Ecto neural progenitor cell (in vitro differentiated cells): Measurements from ENCODE around the gene ZFHX3.

Experiments used
- DNase-seq: peaks from one replicate; pipeline ENCODE4 v3.0.0-alpha.2; 2018; ENCODE audit warnings: low spot score

ZFHX3 gene

GRCh38 chr16:72847187-72848027 is 200.5 kb downstream of the ZFHX3 start:
- DNase-seq = no peak

- DNase-seq = no peak
Observed at GRCh38 chr16:72846594-72846993, 201.3 kb downstream of the ZFHX3 start.

GRCh38 chr16:72845322-72846020 is 202.5 kb downstream of the ZFHX3 start:
- no peak for DNase-seq

GRCh38 chr16:72844225-72844920 is 203.6 kb downstream of the ZFHX3 start:
- no peak for DNase-seq

GRCh38 chr16:72841506-72841905 is 206.4 kb downstream of the ZFHX3 start:
- no peak for DNase-seq

- no peak for DNase-seq
Observed at GRCh38 chr16:72840631-72841381, 207.1 kb downstream of the ZFHX3 start.

GRCh38 chr16:72838951-72839350 is 209.0 kb downstream of the ZFHX3 start:
- no peak for DNase-seq

GRCh38 chr16:72838586-72838910 is 209.4 kb downstream of the ZFHX3 start:
- no peak for DNase-seq

- no peak for DNase-seq
Observed at GRCh38 chr16:72837846-72838585, 209.9 kb downstream of the ZFHX3 start.

- DNase-seq = no peak
Observed at GRCh38 chr16:72836985-72837384, 210.9 kb downstream of the ZFHX3 start.

GRCh38 chr16:72836181-72836580 is 211.7 kb downstream of the ZFHX3 start:
- DNase-seq = no peak

GRCh38 chr16:72835086-72835485 is 212.8 kb downstream of the ZFHX3 start:
- no peak for DNase-seq

GRCh38 chr16:72834499-72834898 is 213.4 kb downstream of the ZFHX3 start:
- no peak for DNase-seq

GRCh38 chr16:72833969-72834368 is 214.0 kb downstream of the ZFHX3 start:
- no peak for DNase-seq

GRCh38 chr16:72833482-72833881 is 214.4 kb downstream of the ZFHX3 start:
- no peak for DNase-seq

GRCh38 chr16:72832621-72833248 is 215.2 kb downstream of the ZFHX3 start:
- DNase-seq = peak; percentile 89

- DNase-seq = no peak
Observed at GRCh38 chr16:72829846-72830775, 217.8 kb downstream of the ZFHX3 start.

- DNase-seq = no peak
Observed at GRCh38 chr16:72827866-72828265, 220.1 kb downstream of the ZFHX3 start.

- no peak for DNase-seq
Observed at GRCh38 chr16:72825912-72826621, 221.9 kb downstream of the ZFHX3 start.
